ENCODE data around the gene DNM3.

DNM3 gene

GRCh38 chr1:171963762-171964161 is 122.5 kb downstream of the DNM3 start:
- POLR2A ChIA-PET: no interaction called here
- DNase-seq (ENCODE audit: extremely low spot score): no peak
- TF ChIP-seq SUZ12 (IDR thresholded peaks at IDR 0.05) (no peak), ARNT (IDR thresholded peaks at IDR 0.05) (no peak), FOXK2 (IDR thresholded peaks at IDR 0.05) (no peak), TARDBP (IDR thresholded peaks at IDR 0.05) (no peak), LEF1 (IDR thresholded peaks at IDR 0.05; ENCODE audit: borderline replicate concordance) (no peak), NFRKB (IDR thresholded peaks at IDR 0.05) (no peak), BHLHE40 (IDR thresholded peaks at IDR 0.05; ENCODE audit: borderline replicate concordance) (no peak), FOXM1 (IDR thresholded peaks at IDR 0.05; ENCODE audit: borderline replicate concordance) (no peak), ELF4 (IDR thresholded peaks at IDR 0.05) (no peak), ZNF384 (IDR thresholded peaks at IDR 0.05) (no peak)
- CTCF ChIA-PET: no interaction called here

- TF ChIP-seq FOXA1 (IDR thresholded peaks at IDR 0.05) (no peak), CTBP1 (IDR thresholded peaks at IDR 0.05; ENCODE audit: borderline replicate concordance) (no peak), PKNOX1 (IDR thresholded peaks at IDR 0.05) (no peak), FOXK2 (IDR thresholded peaks at IDR 0.05) (no peak), ARNT (IDR thresholded peaks at IDR 0.05) (no peak), L3MBTL2 (conservative IDR thresholded peaks at IDR 0.05) (no peak)
- POLR2A ChIA-PET: no interaction called here
- no peak for DNase-seq (ENCODE audit: extremely low spot score)
- CTCF ChIA-PET: no interaction called here
These were observed 124.5 kb downstream of the DNM3 start for GRCh38 chr1:171965777-171966176.

- TF ChIP-seq ZNF384 (IDR thresholded peaks at IDR 0.05): no peak
- no peak for TF ChIP-seq FOXA1 (IDR thresholded peaks at IDR 0.05)
- TF ChIP-seq BHLHE40 (IDR thresholded peaks at IDR 0.05; ENCODE audit: borderline replicate concordance): no peak
- no peak for TF ChIP-seq SP1 (IDR thresholded peaks at IDR 0.05)
- TF ChIP-seq FOXK2 (IDR thresholded peaks at IDR 0.05): no peak
- TF ChIP-seq TARDBP (IDR thresholded peaks at IDR 0.05): no peak
- no peak for TF ChIP-seq HDGF (IDR thresholded peaks at IDR 0.05; ENCODE audit: borderline replicate concordance)
- TF ChIP-seq LEF1 (IDR thresholded peaks at IDR 0.05; ENCODE audit: borderline replicate concordance): no peak
- no peak for TF ChIP-seq PKNOX1 (IDR thresholded peaks at IDR 0.05)
- TF ChIP-seq NFRKB (IDR thresholded peaks at IDR 0.05): no peak
- TF ChIP-seq SUZ12 (IDR thresholded peaks at IDR 0.05): no peak
- TF ChIP-seq CTBP1 (IDR thresholded peaks at IDR 0.05; ENCODE audit: borderline replicate concordance): no peak
- no peak for TF ChIP-seq FOXM1 (IDR thresholded peaks at IDR 0.05; ENCODE audit: borderline replicate concordance)
- no peak for TF ChIP-seq ARNT (IDR thresholded peaks at IDR 0.05)
- no peak for TF ChIP-seq L3MBTL2 (conservative IDR thresholded peaks at IDR 0.05)
- TF ChIP-seq ELF4 (IDR thresholded peaks at IDR 0.05): no peak
- no peak for DNase-seq (ENCODE audit: extremely low spot score)
- CTCF ChIA-PET: interaction anchor here (0.6 kb wide), 1 partner anchor 18 kb away, joined by 3 read pairs; no protein-coding TSS in a partner anchor
- POLR2A ChIA-PET: no interaction called here
These were observed 125.3 kb downstream of the DNM3 start for GRCh38 chr1:171966426-171967220.

GRCh38 chr1:171969226-171969625 is 127.9 kb downstream of the DNM3 start:
- ChIA-PET POLR2A (no interaction called here), CTCF (no interaction called here)
- TF ChIP-seq ELF4 (IDR thresholded peaks at IDR 0.05) (no peak), TARDBP (IDR thresholded peaks at IDR 0.05) (no peak)
- no peak for DNase-seq (ENCODE audit: extremely low spot score)

GRCh38 chr1:171969813-171970212 is 128.5 kb downstream of the DNM3 start:
- POLR2A ChIA-PET: no interaction called here
- DNase-seq (ENCODE audit: extremely low spot score): no peak
- TF ChIP-seq FOXM1 (IDR thresholded peaks at IDR 0.05; ENCODE audit: borderline replicate concordance) (no peak), SP1 (IDR thresholded peaks at IDR 0.05) (no peak), HDGF (IDR thresholded peaks at IDR 0.05; ENCODE audit: borderline replicate concordance) (no peak), FOXA1 (IDR thresholded peaks at IDR 0.05) (no peak), ARNT (IDR thresholded peaks at IDR 0.05) (no peak), TARDBP (IDR thresholded peaks at IDR 0.05) (no peak)
- CTCF ChIA-PET: no interaction called here

- POLR2A ChIA-PET: no interaction called here
- no peak for TF ChIP-seq FOXA1 (IDR thresholded peaks at IDR 0.05)
- TF ChIP-seq ARNT (IDR thresholded peaks at IDR 0.05): no peak
- TF ChIP-seq FOXM1 (IDR thresholded peaks at IDR 0.05; ENCODE audit: borderline replicate concordance): no peak
- no peak for TF ChIP-seq BHLHE40 (IDR thresholded peaks at IDR 0.05; ENCODE audit: borderline replicate concordance)
- no peak for TF ChIP-seq TARDBP (IDR thresholded peaks at IDR 0.05)
- TF ChIP-seq NFRKB (IDR thresholded peaks at IDR 0.05): no peak
- DNase-seq (ENCODE audit: extremely low spot score): no peak
- CTCF ChIA-PET: no interaction called here
These were observed 131.5 kb downstream of the DNM3 start for GRCh38 chr1:171972846-171973245.

- CTCF ChIA-PET: no interaction called here
- no peak for TF ChIP-seq PKNOX1 (IDR thresholded peaks at IDR 0.05)
- no peak for TF ChIP-seq FOXM1 (IDR thresholded peaks at IDR 0.05; ENCODE audit: borderline replicate concordance)
- no peak for TF ChIP-seq ZNF384 (IDR thresholded peaks at IDR 0.05)
- TF ChIP-seq FOXA1 (IDR thresholded peaks at IDR 0.05): no peak
- TF ChIP-seq ELF4 (IDR thresholded peaks at IDR 0.05): no peak
- TF ChIP-seq L3MBTL2 (conservative IDR thresholded peaks at IDR 0.05): no peak
- no peak for TF ChIP-seq SP1 (IDR thresholded peaks at IDR 0.05)
- TF ChIP-seq FOXK2 (IDR thresholded peaks at IDR 0.05): no peak
- no peak for DNase-seq (ENCODE audit: extremely low spot score)
- POLR2A ChIA-PET: no interaction called here
These were observed 132.1 kb downstream of the DNM3 start for GRCh38 chr1:171973421-171973820.
